Measurements from ENCODE around the gene DNER. TPM values are rescaled to one million over a fixed set of nuclear protein-coding genes. Genes with fewer than 3 reads are reported as not detected.

DNER gene
- total RNA-seq, 1 experiment from 2014 or later = 2.9 TPM

- TF ChIP-seq EZH2 (IDR thresholded peaks at IDR 0.05) (no peak), POLR2A (IDR thresholded peaks at IDR 0.05; ENCODE audit: borderline replicate concordance, extremely low read depth, insufficient read depth, insufficient read length) (no peak), CTCF (IDR thresholded peaks at IDR 0.05 in 2 of 3, conservative IDR thresholded peaks at IDR 0.05 in 1 of 3; ENCODE audit: borderline replicate concordance in 1 of 3, insufficient read depth in 1 of 3, low read depth in 2 of 3, low read length in 2 of 3) (no peak), CEBPB (IDR thresholded peaks at IDR 0.05; ENCODE audit: low read depth) (no peak), JUND (IDR thresholded peaks at IDR 0.05) (no peak), SP1 (IDR thresholded peaks at IDR 0.05; ENCODE audit: low read depth) (no peak), FOSL1 (IDR thresholded peaks at IDR 0.05; ENCODE audit: low read depth) (no peak; the same call in 1 of the 2 replicates), ZFX (IDR thresholded peaks at IDR 0.05) (no peak), ZBTB33 (IDR thresholded peaks at IDR 0.05; ENCODE audit: extremely low read depth, insufficient replicate concordance, low read length) (no peak), REST (IDR thresholded peaks at IDR 0.05; ENCODE audit: low read depth) (no peak), ZNF274 (IDR thresholded peaks at IDR 0.05; ENCODE audit: low read depth, low read length) (no peak), CBX3 (IDR thresholded peaks at IDR 0.05; ENCODE audit: low read depth) (no peak), EGR1 (IDR thresholded peaks at IDR 0.05; ENCODE audit: low read depth) (no peak), MAX (IDR thresholded peaks at IDR 0.05) (no peak), TCF7L2 (IDR thresholded peaks at IDR 0.05; ENCODE audit: borderline replicate concordance, extremely low read depth, insufficient read depth, insufficient read length) (no peak), YY1 (IDR thresholded peaks at IDR 0.05; ENCODE audit: extremely low read depth, insufficient replicate concordance, low read depth, low read length) (no peak), EZH2phosphoT487 (IDR thresholded peaks at IDR 0.05; ENCODE audit: borderline replicate concordance) (no peak), ATF3 (IDR thresholded peaks at IDR 0.05) (no peak)
- Histone ChIP-seq H3K4me1 (ENCODE audit: control insufficient read depth in 1 of 2, insufficient read depth in 2 of 2, low read length in 2 of 2) (peaks cover 0 to 5% of the 10 kb centered on the region in 2 experiments; a peak in 2 of 4 replicates), H3K27me3 (ENCODE audit: insufficient read depth, low read length) (no peaks in the 10 kb centered on the region), H3K4me2 (ENCODE audit: low read length) (no peak overlapping the region), H4K20me1 (ENCODE audit: insufficient read depth) (no peaks in the 10 kb centered on the region), H3K9me2 (ENCODE audit: insufficient read depth) (no peaks in the 10 kb centered on the region), H3K79me2 (ENCODE audit: insufficient read depth, low read length) (no peaks in the 10 kb centered on the region), H2AFZ (ENCODE audit: low read depth, low read length, poor library complexity, severe bottlenecking) (no peak overlapping the region), H3K36me3 (ENCODE audit: control insufficient read depth in 1 of 2, insufficient read depth in 2 of 2, low read length in 2 of 2) (no peaks in the 10 kb centered on the region), H3K9me3 (ENCODE audit: control insufficient read depth in 1 of 2, insufficient read depth in 1 of 2, low read depth in 1 of 2, low read length in 2 of 2) (no peaks in the 10 kb centered on the region), H3K4me3 (replicated peaks in 1 of 2; ENCODE audit: low read depth in 1 of 2, low read length in 2 of 2) (no peak overlapping the region), H3K27ac (ENCODE audit: low read depth, low read length) (no peak overlapping the region), H3K9ac (ENCODE audit: low read length) (no peak overlapping the region)
- ChIA-PET POLR2A (no interaction called here), CTCF (no interaction called here), RAD21 (ENCODE audit: low non-redundant PET in 1 of 2, low total read pairs in 2 of 2, uncharacterized antibody in 2 of 2, unreplicated experiment in 2 of 2) (no interaction called here)
- intact Hi-C loops (cut with micrococcal nuclease) = no loop called here
- no TSS peak for BruUV-seq (replicated peaks)
- no peak for DNase-seq (ENCODE audit: low read depth, low spot score)
- ATAC-seq = peak; percentile 67
These were observed 337.5 kb downstream of the DNER start for GRCh38 chr2:229376866-229377265.

All from HCT116 (cell line).